ENCODE measurements around the gene MMUT.
"Not testable (repeated sequence)": the region's sequence is repeated elsewhere in the genome, so short reads cannot be mapped to it uniquely, and the experiment has no call there.

The MMUT gene

DNA sequence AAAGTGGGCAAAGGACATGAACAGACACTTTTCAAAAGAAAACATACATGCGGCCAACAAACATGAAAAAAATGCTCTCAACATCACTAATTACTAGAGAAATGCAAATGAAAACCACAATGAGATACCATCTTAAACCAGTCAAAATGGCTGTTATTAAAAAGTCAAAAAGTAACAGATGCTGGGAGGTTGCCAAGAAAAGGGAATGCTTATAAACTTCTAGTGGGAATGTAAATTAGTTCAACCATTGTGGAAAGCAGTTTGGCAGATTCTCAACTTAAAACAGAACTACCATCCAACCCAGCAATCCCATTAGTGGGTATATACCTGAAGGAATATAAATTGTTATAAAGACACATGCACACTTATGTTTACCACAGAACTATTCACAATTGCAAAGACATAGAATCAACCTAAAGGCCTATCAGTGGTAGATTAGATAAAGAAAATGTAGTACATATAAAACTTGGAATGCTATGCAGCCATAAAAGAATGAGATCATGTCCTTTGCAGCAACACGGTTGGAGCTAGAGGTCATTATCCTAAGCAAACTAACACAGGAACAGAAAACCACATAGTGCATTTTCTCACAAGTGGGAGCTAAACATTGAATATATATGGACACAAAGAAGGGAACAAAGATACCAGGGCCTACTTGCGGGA is 16.4 kb upstream of the MMUT start:
- H3K27ac ChIP-seq = no peak overlapping the region
- DNase-seq (ENCODE audit: low read depth, low spot score) = peak; percentile 34
- TF ChIP-seq POLR2AphosphoS5 (IDR thresholded peaks at IDR 0.05; ENCODE audit: borderline replicate concordance, low read depth, low read length) (no peak), EZH2 (IDR thresholded peaks at IDR 0.05) (no peak), FOXP2 (optimal IDR thresholded peaks at IDR 0.05; ENCODE audit: control extremely low read depth, extremely low read length, insufficient read depth) (no peak)
- peaks cover 31% of the 10 kb centered on the region for H3K36me3 ChIP-seq (ENCODE audit: insufficient read depth, low read length)
- H3K9me3 ChIP-seq (ENCODE audit: low read depth, low read length) = 0 out of 2 replicates have a peak, but pooled peaks cover 4% of the 10 kb centered on the region
- H3K9ac ChIP-seq (ENCODE audit: insufficient read length) = no peak overlapping the region
- no peak overlapping the region for H3K4me3 ChIP-seq

DNA sequence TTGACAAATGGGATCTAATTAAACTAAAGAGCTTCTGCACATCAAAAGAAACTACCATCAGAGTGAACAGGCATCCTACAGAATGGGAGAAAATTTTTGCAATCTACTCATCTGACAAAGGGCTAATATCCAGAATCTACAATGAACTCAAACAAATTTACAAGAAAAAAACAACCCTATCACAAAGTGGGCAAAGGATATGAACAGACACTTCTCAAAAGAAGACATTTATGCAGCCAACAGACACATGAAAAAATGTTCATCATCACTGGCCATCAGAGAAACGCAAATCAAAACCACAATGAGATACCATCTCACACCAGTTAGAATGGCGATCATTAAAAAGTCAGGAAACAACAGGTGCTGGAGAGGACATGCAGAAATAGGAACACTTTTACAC is 13.5 kb upstream of the MMUT start:
- not testable (repeated sequence) for H3K9ac ChIP-seq (ENCODE audit: insufficient read length)
- peaks cover 46% of the 10 kb centered on the region for H3K36me3 ChIP-seq (ENCODE audit: insufficient read depth, low read length)

DNA sequence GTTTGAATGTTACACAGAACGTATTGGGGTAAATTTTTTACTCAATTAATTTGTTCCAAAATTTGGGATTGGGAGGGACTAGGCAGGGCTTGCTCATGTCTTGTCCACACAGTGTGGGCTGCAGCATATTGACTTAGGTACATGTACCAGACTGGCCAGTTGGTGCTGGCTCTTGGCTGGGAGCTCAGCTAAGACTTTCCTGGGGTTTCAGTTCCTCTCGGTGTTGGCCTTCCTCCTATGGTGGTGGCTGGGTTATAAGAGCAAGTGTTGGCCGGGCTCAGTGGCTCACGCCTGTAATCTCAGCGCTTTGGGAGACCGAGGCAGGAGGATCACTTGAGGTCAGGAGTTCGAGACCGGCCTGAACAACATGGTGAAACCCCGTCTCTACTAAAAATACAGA is 5.0 kb upstream of the MMUT start:
- no peaks in the 10 kb centered on the region for H3K9me3 ChIP-seq (ENCODE audit: low read depth, low read length)
- no peak overlapping the region for H3K9ac ChIP-seq (ENCODE audit: insufficient read length)
- DNase-seq (ENCODE audit: low read depth, low spot score) = no peak
- H3K4me3 ChIP-seq = no peak overlapping the region
- no peak for TF ChIP-seq POLR2AphosphoS5 (IDR thresholded peaks at IDR 0.05; ENCODE audit: borderline replicate concordance, low read depth, low read length)
- no peak for TF ChIP-seq EZH2 (IDR thresholded peaks at IDR 0.05)
- TF ChIP-seq FOXP2 (optimal IDR thresholded peaks at IDR 0.05; ENCODE audit: control extremely low read depth, extremely low read length, insufficient read depth) = no peak
- H3K27ac ChIP-seq = no peak overlapping the region
- peaks cover 35% of the 10 kb centered on the region for H3K36me3 ChIP-seq (ENCODE audit: insufficient read depth, low read length)

More for the DNA sequence above, 13.5 kb upstream of the MMUT start:
- not testable (repeated sequence) for DNase-seq (ENCODE audit: low read depth, low spot score); H3K27ac ChIP-seq; H3K9me3 ChIP-seq (ENCODE audit: low read depth, low read length); H3K4me3 ChIP-seq

DNA sequence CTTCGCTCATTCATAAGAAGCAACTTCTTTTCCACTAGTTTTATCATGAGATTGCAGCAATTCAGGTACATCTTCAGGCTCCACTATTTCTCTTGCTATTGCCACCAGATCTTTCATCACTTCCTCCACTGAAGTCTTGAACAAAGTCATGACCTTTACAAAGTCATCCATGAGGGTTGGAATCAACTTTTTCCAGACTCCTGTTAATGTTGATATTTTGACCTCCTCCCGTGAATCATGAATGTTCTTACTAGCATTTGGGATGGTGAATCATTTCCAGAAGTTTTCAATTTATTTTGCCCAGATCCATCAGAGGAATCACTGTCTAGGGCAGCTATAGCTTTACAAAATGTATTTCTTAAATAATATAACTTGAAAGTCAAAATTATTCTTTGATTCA is 1.6 kb upstream of the MMUT start:
- DNase-seq (ENCODE audit: low read depth, low spot score) = no peak
- H3K4me3 ChIP-seq = peak overlapping the region; percentile 95
- peaks cover 3% of the 10 kb centered on the region; the same call in 1 of the 2 replicates for H3K36me3 ChIP-seq (ENCODE audit: insufficient read depth, low read length)
- H3K27ac ChIP-seq = no peak overlapping the region
- TF ChIP-seq EZH2 (IDR thresholded peaks at IDR 0.05) (no peak), POLR2AphosphoS5 (IDR thresholded peaks at IDR 0.05; ENCODE audit: borderline replicate concordance, low read depth, low read length) (no peak), FOXP2 (optimal IDR thresholded peaks at IDR 0.05; ENCODE audit: control extremely low read depth, extremely low read length, insufficient read depth) (no peak)
- H3K9me3 ChIP-seq (ENCODE audit: low read depth, low read length) = no peaks in the 10 kb centered on the region
- no peak overlapping the region for H3K9ac ChIP-seq (ENCODE audit: insufficient read length)

DNA sequence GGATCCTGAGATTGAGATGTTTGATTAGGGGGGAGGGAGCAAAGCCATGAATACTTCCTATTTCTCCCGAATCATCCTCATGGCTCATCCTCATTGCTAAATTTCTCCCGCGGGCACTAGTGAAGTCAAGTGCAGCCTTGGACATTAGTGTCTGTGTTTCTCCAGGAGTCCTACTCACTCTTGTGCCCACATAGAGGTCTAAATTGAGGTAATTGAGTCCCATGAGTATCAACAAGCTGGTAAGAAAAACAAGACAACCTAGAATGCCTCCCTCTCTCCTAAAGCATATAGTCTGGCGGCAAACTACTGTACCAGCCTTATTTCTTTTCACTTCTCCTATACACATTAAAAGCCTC is 537 bp upstream of the MMUT start:
- no peak for DNase-seq (ENCODE audit: low read depth, low spot score)
- Histone ChIP-seq H3K36me3 (ENCODE audit: insufficient read depth, low read length) (peaks cover 3% of the 10 kb centered on the region; the same call in 1 of the 2 replicates), H3K9me3 (ENCODE audit: low read depth, low read length) (no peaks in the 10 kb centered on the region), H3K9ac (ENCODE audit: insufficient read length) (peak overlapping the region; percentile 92), H3K27ac (peak overlapping the region; percentile 65), H3K4me3 (peak overlapping the region; percentile 95)
- no peak for TF ChIP-seq EZH2 (IDR thresholded peaks at IDR 0.05)
- TF ChIP-seq FOXP2 (optimal IDR thresholded peaks at IDR 0.05; ENCODE audit: control extremely low read depth, extremely low read length, insufficient read depth) = no peak
- TF ChIP-seq POLR2AphosphoS5 (IDR thresholded peaks at IDR 0.05; ENCODE audit: borderline replicate concordance, low read depth, low read length) = no peak

DNA sequence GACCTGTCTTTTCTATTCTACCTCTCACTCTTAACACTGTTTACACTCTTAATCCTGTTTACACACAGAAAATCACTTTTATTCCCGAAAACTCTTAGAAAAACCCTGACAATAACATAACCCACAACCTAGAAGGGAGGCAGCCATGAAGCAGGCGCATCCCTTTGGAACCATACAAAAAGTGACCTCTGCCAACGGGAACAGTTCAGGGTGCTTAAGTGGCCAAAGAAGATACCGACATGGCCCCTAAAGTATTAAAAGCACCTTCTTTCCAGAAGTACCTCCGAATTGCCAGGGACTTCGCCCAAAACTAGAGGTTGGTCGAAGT is 490 bp downstream of the MMUT start:
- H3K9me3 ChIP-seq (ENCODE audit: low read depth, low read length) = no peaks in the 10 kb centered on the region
- peak overlapping the region; percentile 92 for H3K9ac ChIP-seq (ENCODE audit: insufficient read length)
- peaks cover 11% of the 10 kb centered on the region for H3K36me3 ChIP-seq (ENCODE audit: insufficient read depth, low read length)
- no peak overlapping the region for H3K27ac ChIP-seq
- peak overlapping the region; percentile 95 for H3K4me3 ChIP-seq
- DNase-seq (ENCODE audit: low read depth, low spot score) = no peak
- TF ChIP-seq FOXP2 (optimal IDR thresholded peaks at IDR 0.05; ENCODE audit: control extremely low read depth, extremely low read length, insufficient read depth) (no peak), POLR2AphosphoS5 (IDR thresholded peaks at IDR 0.05; ENCODE audit: borderline replicate concordance, low read depth, low read length) (no peak), EZH2 (IDR thresholded peaks at IDR 0.05) (no peak)

DNA sequence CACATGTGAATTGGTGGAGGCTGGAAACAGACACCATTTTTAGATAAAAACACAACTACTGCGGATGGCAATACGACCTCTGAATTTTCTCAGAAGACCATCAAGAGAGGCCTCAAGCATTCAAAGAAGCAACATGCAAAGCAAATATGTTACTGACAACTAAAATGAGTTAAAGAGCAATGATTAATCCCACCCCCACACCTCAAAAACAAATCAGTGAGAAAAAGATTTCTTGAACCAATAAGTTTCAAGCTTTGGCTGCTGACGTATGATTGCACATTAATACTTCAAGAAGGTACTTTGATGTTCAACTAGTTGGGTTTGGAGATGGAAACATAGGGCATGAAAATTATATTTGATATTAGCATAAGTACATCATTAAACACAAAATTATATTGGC is 982 bp downstream of the MMUT start:
- no peak for DNase-seq (ENCODE audit: low read depth, low spot score)
- H3K27ac ChIP-seq = no peak overlapping the region

DNA sequence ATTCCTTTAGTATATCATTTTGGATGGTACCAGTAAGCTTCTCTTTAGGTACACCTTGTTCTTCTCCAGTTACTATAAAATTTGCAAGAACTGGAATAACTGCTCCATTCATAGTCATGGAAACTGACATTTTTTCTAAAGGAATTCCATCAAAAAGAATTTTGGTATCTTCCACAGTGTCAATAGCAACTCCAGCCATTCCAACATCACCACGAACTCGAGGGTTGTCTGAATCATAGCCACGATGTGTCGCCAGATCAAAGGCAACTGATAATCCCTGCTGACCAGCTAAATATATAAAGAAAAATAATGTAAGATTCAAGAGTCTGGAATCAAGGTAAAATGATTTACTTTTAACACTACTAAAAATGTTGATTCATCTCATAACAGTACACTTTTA is 5.3 kb downstream of the MMUT start:
- TF ChIP-seq FOXP2 (optimal IDR thresholded peaks at IDR 0.05; ENCODE audit: control extremely low read depth, extremely low read length, insufficient read depth) (no peak), POLR2AphosphoS5 (IDR thresholded peaks at IDR 0.05; ENCODE audit: borderline replicate concordance, low read depth, low read length) (no peak), EZH2 (IDR thresholded peaks at IDR 0.05) (no peak)
- H3K36me3 ChIP-seq (ENCODE audit: insufficient read depth, low read length) = peaks cover 24% of the 10 kb centered on the region
- DNase-seq (ENCODE audit: low read depth, low spot score) = no peak
- no peak overlapping the region for H3K27ac ChIP-seq
- H3K4me3 ChIP-seq = no peak overlapping the region
- H3K9me3 ChIP-seq (ENCODE audit: low read depth, low read length) = no peaks in the 10 kb centered on the region
- H3K9ac ChIP-seq (ENCODE audit: insufficient read length) = no peak overlapping the region

More for the DNA sequence above, 982 bp downstream of the MMUT start:
- Histone ChIP-seq H3K9ac (ENCODE audit: insufficient read length) (peak overlapping the region; percentile 92), H3K9me3 (ENCODE audit: low read depth, low read length) (no peaks in the 10 kb centered on the region), H3K36me3 (ENCODE audit: insufficient read depth, low read length) (peaks cover 15% of the 10 kb centered on the region), H3K4me3 (peak overlapping the region; percentile 95)
- TF ChIP-seq EZH2 (IDR thresholded peaks at IDR 0.05) (no peak), FOXP2 (optimal IDR thresholded peaks at IDR 0.05; ENCODE audit: control extremely low read depth, extremely low read length, insufficient read depth) (no peak), POLR2AphosphoS5 (IDR thresholded peaks at IDR 0.05; ENCODE audit: borderline replicate concordance, low read depth, low read length) (no peak)

All from SK-N-MC (cell line).